ENCODE measurements around the gene BCAM. TPM values are rescaled to one million over a fixed set of nuclear protein-coding genes. Genes with fewer than 3 reads are reported as not detected.

Gene BCAM
- total RNA-seq, 2 experiments from 2014 or later = not detected

GRCh38 chr19:44819246-44819832 is 10.4 kb downstream of the BCAM start:
- DNase-seq (no peak), ATAC-seq (ENCODE audit: poor library complexity) (no peak)
- Mint-ChIP-seq H3K27ac (no peak overlapping the region), H3K36me3 (ENCODE audit: low read depth) (no peaks in the 10 kb centered on the region), H3K9me3 (no peaks in the 10 kb centered on the region), H3K27me3 (peaks cover 9% of the 10 kb centered on the region), H3K4me3 (no peak overlapping the region), H3K4me1 (ENCODE audit: low read depth) (no peaks in the 10 kb centered on the region)
- Histone ChIP-seq H3K4me3 (ENCODE audit: low read length) (no peak overlapping the region), H3K36me3 (ENCODE audit: insufficient read depth, low read length) (no peaks in the 10 kb centered on the region), H3K4me1 (ENCODE audit: insufficient read depth, low read length) (no peaks in the 10 kb centered on the region), H3K9me3 (ENCODE audit: control insufficient read depth in 1 of 2, insufficient read depth in 1 of 2, low read length in 2 of 2) (no peaks in the 10 kb centered on the region), H3K27me3 (ENCODE audit: control insufficient read depth in 1 of 2, insufficient read depth in 2 of 2, low read length in 2 of 2) (no peaks in the 10 kb centered on the region), H3K27ac (ENCODE audit: low read depth in 1 of 2, low read length in 2 of 2) (no peak overlapping the region)
- ChIA-PET CTCF (no interaction called here), POLR2A (no interaction called here)
- intact Hi-C loops (cut with DNase I, micrococcal nuclease) = no loop called here
- no peak for TF ChIP-seq CTCF (IDR thresholded peaks at IDR 0.05)

DNA sequence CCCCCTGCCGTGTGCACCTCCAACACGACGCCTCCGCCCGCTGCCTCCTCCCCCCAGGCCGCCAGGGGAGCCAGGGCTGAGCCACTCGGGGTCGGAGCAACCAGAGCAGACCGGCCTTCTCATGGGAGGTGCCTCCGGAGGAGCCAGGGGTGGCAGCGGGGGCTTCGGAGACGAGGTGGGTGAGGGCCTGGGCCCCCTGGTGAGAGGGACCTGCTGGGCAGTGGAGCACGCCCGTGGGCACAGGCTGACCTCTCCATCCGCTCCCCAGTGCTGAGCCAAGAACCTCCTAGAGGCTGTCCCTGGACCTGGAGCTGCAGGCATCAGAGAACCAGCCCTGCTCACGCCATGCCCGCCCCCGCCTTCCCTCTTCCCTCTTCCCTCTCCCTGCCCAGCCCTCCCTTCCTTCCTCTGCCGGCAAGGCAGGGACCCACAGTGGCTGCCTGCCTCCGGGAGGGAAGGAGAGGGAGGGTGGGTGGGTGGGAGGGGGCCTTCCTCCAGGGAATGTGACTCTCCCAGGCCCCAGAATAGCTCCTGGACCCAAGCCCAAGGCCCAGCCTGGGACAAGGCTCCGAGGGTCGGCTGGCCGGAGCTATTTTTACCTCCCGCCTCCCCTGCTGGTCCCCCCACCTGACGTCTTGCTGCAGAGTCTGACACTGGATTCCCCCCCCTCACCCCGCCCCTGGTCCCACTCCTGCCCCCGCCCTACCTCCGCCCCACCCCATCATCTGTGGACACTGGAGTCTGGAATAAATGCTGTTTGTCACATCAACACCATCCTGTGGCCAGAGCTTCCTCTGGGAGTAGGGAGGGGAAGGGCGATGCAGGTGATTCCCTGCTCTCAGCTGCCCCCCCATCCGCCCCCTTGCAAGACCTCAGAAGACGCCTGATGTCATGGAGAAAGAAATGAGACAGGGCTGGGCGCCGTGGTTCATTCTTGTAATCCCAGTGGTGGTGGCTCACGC is 12.0 kb downstream of the BCAM start:
- POLR2A ChIA-PET = no interaction called here
- ATAC-seq (ENCODE audit: poor library complexity) (no peak), DNase-seq (no peak)
- no peaks in the 10 kb centered on the region for H3K36me3 Mint-ChIP-seq (ENCODE audit: low read depth)
- no peak for TF ChIP-seq CTCF (IDR thresholded peaks at IDR 0.05)
- H3K4me1 ChIP-seq (ENCODE audit: insufficient read depth, low read length) = no peaks in the 10 kb centered on the region
- CTCF ChIA-PET = no interaction called here
- no peaks in the 10 kb centered on the region for H3K36me3 ChIP-seq (ENCODE audit: insufficient read depth, low read length)
- H3K4me3 ChIP-seq (ENCODE audit: low read length) = no peak overlapping the region
- H3K9me3 ChIP-seq (ENCODE audit: control insufficient read depth in 1 of 2, insufficient read depth in 1 of 2, low read length in 2 of 2) = no peaks in the 10 kb centered on the region
- H3K27ac ChIP-seq (ENCODE audit: low read depth in 1 of 2, low read length in 2 of 2) = no peak overlapping the region
- H3K27me3 Mint-ChIP-seq = peaks cover 9% of the 10 kb centered on the region
- no peak overlapping the region for H3K27ac Mint-ChIP-seq
- intact Hi-C loops (cut with DNase I, micrococcal nuclease) = no loop called here
- H3K27me3 ChIP-seq (ENCODE audit: control insufficient read depth in 1 of 2, insufficient read depth in 2 of 2, low read length in 2 of 2) = no peaks in the 10 kb centered on the region
- no peak overlapping the region for H3K4me3 Mint-ChIP-seq
- no peaks in the 10 kb centered on the region for H3K4me1 Mint-ChIP-seq (ENCODE audit: low read depth)
- no peaks in the 10 kb centered on the region for H3K9me3 Mint-ChIP-seq

- peaks cover 0 to 1% of the 10 kb centered on the region in 2 experiments for H3K27me3 ChIP-seq (ENCODE audit: control insufficient read depth in 1 of 2, insufficient read depth in 2 of 2, low read length in 2 of 2)
- ATAC-seq (ENCODE audit: poor library complexity) (no peak), DNase-seq (no peak)
- no peaks in the 10 kb centered on the region for H3K9me3 ChIP-seq (ENCODE audit: control insufficient read depth in 1 of 2, insufficient read depth in 1 of 2, low read length in 2 of 2)
- peaks cover 9% of the 10 kb centered on the region for H3K27me3 Mint-ChIP-seq
- no peaks in the 10 kb centered on the region for H3K36me3 ChIP-seq (ENCODE audit: insufficient read depth, low read length)
- no peak overlapping the region for H3K27ac Mint-ChIP-seq
- no peak overlapping the region for H3K4me3 ChIP-seq (ENCODE audit: low read length)
- no peaks in the 10 kb centered on the region for H3K4me1 Mint-ChIP-seq (ENCODE audit: low read depth)
- TF ChIP-seq CTCF (IDR thresholded peaks at IDR 0.05) = no peak
- POLR2A ChIA-PET = no interaction called here
- intact Hi-C loops (cut with DNase I, micrococcal nuclease) = no loop called here
- H3K4me1 ChIP-seq (ENCODE audit: insufficient read depth, low read length) = no peaks in the 10 kb centered on the region
- CTCF ChIA-PET = no interaction called here
- no peaks in the 10 kb centered on the region for H3K36me3 Mint-ChIP-seq (ENCODE audit: low read depth)
- H3K4me3 Mint-ChIP-seq = no peak overlapping the region
- no peaks in the 10 kb centered on the region for H3K9me3 Mint-ChIP-seq
- H3K27ac ChIP-seq (ENCODE audit: low read depth in 1 of 2, low read length in 2 of 2) = no peak overlapping the region
Observed at GRCh38 chr19:44822177-44822576, 13.3 kb downstream of the BCAM start.
